GM12864 (cell line): Measurements from ENCODE around the gene KIF5C.

Experiments used
- DNase-seq: peaks from one replicate; pipeline ENCODE4 v3.0.0-alpha.2; 2011; ENCODE audit warnings: low read depth
- H3K4me3 ChIP-seq: 2 replicates; pipeline ENCODE4 v1.5.1; 2011; ENCODE audit warnings: mild to moderate bottlenecking, low read depth, low read length, control low read depth
- TF ChIP-seq, protein P1 (sequence below): IDR thresholded peaks from 2 replicates; pipeline ENCODE4 v1.5.1; 2011; ENCODE audit warnings: low read depth, mild to moderate bottlenecking, moderate library complexity, low read length, control low read depth, inconsistent platforms; ENCODE audit errors: missing control alignments

The KIF5C gene

DNA sequence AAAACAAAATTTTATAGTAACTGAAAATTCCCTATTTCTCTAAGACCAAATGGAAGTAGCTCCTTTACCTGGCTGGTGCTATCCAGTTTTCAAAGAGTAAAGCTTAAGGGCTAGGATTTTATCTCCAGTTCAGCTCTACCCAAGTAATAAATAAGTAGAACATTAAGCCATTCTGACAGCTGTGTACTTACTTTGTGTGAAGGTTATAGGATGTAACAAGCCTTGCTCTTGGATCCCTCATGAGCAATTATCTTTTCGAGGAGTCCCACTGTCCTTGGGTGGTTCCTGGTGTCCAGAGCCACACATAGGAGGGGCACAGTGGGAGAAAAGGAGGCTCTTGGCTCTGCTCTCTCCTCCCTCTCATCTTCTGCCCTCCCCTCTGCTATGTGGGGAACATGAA is 45.5 kb downstream of the KIF5C start:
- DNase-seq: no peak
- TF ChIP-seq, protein P1, sequence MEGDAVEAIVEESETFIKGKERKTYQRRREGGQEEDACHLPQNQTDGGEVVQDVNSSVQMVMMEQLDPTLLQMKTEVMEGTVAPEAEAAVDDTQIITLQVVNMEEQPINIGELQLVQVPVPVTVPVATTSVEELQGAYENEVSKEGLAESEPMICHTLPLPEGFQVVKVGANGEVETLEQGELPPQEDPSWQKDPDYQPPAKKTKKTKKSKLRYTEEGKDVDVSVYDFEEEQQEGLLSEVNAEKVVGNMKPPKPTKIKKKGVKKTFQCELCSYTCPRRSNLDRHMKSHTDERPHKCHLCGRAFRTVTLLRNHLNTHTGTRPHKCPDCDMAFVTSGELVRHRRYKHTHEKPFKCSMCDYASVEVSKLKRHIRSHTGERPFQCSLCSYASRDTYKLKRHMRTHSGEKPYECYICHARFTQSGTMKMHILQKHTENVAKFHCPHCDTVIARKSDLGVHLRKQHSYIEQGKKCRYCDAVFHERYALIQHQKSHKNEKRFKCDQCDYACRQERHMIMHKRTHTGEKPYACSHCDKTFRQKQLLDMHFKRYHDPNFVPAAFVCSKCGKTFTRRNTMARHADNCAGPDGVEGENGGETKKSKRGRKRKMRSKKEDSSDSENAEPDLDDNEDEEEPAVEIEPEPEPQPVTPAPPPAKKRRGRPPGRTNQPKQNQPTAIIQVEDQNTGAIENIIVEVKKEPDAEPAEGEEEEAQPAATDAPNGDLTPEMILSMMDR: no peak
- H3K4me3 ChIP-seq: no peak overlapping the region

- DNase-seq: no peak
- TF ChIP-seq, protein P1: no peak
- H3K4me3 ChIP-seq: no peak overlapping the region
Measured at GRCh38 chr2:148922062-148922461, 47.0 kb downstream of the KIF5C start.

GRCh38 chr2:148922776-148923475 is 47.9 kb downstream of the KIF5C start:
- TF ChIP-seq, protein P1: no peak
- no peak for DNase-seq
- H3K4me3 ChIP-seq: no peak overlapping the region

GRCh38 chr2:148924514-148925178 is 49.6 kb downstream of the KIF5C start:
- TF ChIP-seq, protein P1: no peak
- DNase-seq: no peak
- H3K4me3 ChIP-seq: no peak overlapping the region

- peak; percentile 42 for DNase-seq
Measured at GRCh38 chr2:148926291-148926961, 51.4 kb downstream of the KIF5C start.

GRCh38 chr2:148926981-148927401 is 52.0 kb downstream of the KIF5C start:
- no peak for DNase-seq
- H3K4me3 ChIP-seq: peak overlapping the region; percentile 36
- TF ChIP-seq, protein P1: no peak

More at GRCh38 chr2:148926291-148926961, 51.4 kb downstream of the KIF5C start:
- TF ChIP-seq, protein P1: peak; percentile 82
- peak overlapping the region; percentile 36; the same call in 1 of the 2 replicates for H3K4me3 ChIP-seq
